LNCaP clone FGC (cell line): ENCODE data around the gene DUS3L.

Experiments
- DNase-seq: peaks from one replicate; pipeline ENCODE4 v3.0.0-alpha.2; 2011; ENCODE audit warnings: low read depth
- H3K4me3 ChIP-seq: 2 replicates; pipeline ENCODE4 v1.5.1; 2011; ENCODE audit warnings: mild to moderate bottlenecking, low read depth, low read length, control low read depth
- TF ChIP-seq, protein P1 (sequence below): IDR thresholded peaks from 2 replicates; pipeline ENCODE4 v1.5.1; 2012; ENCODE audit warnings: mild to moderate bottlenecking; ENCODE audit not compliant: control insufficient read depth, insufficient read depth; ENCODE audit errors: extremely low read depth

DUS3L gene, protein sequence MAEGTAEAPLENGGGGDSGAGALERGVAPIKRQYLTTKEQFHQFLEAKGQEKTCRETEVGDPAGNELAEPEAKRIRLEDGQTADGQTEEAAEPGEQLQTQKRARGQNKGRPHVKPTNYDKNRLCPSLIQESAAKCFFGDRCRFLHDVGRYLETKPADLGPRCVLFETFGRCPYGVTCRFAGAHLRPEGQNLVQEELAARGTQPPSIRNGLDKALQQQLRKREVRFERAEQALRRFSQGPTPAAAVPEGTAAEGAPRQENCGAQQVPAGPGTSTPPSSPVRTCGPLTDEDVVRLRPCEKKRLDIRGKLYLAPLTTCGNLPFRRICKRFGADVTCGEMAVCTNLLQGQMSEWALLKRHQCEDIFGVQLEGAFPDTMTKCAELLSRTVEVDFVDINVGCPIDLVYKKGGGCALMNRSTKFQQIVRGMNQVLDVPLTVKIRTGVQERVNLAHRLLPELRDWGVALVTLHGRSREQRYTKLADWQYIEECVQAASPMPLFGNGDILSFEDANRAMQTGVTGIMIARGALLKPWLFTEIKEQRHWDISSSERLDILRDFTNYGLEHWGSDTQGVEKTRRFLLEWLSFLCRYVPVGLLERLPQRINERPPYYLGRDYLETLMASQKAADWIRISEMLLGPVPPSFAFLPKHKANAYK

DNA sequence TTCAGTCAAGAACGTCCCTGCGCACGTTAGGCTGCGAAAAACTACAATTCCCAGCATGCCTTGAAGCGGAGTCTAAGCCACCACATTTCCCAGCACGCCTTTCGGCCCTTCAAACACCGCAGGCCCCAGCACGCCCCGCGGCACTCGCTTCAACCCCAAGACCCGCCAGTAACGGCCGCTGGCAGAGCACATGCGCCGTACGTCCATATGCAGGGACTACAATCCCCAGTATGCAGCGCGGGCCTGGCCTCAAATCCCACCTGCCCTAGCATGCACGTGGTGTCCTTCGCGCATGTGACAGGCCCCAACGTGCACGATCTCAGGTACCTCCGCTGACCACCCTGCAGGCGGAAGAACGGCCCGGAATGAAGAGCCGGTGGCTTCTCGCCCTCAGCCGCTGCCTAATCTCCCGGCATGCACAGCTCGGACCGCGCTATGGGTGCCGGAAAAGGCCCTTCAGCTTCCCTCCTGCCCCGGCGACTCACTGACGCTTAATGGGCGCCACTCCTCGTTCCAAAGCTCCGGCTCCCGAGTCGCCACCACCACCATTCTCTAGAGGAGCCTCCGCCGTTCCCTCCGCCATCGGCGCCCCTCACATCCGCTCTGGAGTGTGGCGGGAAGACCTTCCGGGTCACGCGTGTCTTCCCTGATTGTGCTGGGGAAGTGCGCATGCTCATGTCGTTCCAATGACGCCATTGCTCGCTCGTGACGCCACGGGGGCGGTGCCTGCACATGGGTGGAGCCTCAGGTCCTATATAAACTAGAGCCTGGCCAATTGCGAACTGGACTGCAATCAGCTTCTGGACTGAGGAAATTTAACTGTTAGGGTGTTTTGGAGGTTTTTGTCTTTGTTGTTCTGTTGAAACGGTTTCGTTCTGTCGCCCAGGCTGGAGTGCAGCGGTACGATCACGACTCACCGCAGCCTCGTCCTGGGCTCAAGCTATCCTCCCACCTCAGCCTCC is at the start of gene DUS3L:
DUS3L (minus strand) TSS at position 605 of the 962 bp plus-strand sequence; CDS start at position 583, 22 bp downstream.
- peak; percentile 99 for DNase-seq
- TF ChIP-seq, protein P1, sequence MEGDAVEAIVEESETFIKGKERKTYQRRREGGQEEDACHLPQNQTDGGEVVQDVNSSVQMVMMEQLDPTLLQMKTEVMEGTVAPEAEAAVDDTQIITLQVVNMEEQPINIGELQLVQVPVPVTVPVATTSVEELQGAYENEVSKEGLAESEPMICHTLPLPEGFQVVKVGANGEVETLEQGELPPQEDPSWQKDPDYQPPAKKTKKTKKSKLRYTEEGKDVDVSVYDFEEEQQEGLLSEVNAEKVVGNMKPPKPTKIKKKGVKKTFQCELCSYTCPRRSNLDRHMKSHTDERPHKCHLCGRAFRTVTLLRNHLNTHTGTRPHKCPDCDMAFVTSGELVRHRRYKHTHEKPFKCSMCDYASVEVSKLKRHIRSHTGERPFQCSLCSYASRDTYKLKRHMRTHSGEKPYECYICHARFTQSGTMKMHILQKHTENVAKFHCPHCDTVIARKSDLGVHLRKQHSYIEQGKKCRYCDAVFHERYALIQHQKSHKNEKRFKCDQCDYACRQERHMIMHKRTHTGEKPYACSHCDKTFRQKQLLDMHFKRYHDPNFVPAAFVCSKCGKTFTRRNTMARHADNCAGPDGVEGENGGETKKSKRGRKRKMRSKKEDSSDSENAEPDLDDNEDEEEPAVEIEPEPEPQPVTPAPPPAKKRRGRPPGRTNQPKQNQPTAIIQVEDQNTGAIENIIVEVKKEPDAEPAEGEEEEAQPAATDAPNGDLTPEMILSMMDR: no peak
- peak within 1 kb of the TSS; percentile 93 for H3K4me3 ChIP-seq

DNA sequence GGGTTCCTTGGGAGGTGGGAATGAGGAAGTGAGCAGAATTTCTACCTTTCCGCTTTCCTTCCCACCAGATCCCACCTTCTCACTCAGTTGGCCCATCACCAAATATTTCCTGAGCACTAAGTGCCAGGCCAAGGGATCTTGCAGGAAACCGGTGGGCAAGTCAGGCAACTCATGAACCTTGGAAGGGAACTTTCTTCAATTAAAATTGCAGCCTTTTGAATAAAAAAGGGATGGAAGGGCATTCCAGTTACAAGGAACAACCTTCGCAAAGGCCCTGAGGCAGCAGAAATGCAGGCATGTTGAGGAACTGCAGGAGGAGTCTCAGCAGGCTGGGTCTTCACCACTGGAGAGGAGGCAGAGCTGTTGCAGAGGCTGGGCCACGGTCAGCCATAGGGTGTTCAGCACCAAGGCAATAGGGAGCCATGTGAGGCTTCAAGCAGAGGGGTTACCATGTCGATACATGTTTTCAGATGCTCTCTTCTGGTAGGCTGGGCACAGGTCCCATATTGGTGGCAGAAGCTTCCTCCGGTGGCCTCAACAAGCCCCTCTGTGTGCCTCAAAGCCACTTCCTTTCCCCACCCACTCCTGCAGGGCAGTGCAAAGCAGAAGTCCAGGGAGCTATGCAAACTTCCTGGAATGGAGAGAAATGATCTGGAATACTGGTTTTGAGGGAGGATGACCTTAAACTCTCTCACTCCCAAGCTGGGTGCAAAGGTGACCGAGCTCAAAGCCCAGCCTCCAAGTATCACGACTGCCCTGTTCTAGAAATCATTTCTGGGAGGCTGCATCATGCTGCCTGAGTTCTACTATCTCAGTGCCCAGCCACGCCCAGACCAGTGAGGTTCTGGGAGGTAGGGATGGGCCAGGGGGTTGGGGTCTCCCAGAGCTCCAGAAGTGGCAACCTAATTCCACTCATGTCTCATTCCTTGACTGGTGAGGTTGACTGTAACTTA is 48.4 kb upstream of the DUS3L start, which contains the start of gene FUT6:
FUT6 (minus strand) TSS at position 638 of the 953 bp plus-strand sequence. CDS start 7,135 bp downstream, outside the sequence.
- TF ChIP-seq, protein P1: no peak

DNA sequence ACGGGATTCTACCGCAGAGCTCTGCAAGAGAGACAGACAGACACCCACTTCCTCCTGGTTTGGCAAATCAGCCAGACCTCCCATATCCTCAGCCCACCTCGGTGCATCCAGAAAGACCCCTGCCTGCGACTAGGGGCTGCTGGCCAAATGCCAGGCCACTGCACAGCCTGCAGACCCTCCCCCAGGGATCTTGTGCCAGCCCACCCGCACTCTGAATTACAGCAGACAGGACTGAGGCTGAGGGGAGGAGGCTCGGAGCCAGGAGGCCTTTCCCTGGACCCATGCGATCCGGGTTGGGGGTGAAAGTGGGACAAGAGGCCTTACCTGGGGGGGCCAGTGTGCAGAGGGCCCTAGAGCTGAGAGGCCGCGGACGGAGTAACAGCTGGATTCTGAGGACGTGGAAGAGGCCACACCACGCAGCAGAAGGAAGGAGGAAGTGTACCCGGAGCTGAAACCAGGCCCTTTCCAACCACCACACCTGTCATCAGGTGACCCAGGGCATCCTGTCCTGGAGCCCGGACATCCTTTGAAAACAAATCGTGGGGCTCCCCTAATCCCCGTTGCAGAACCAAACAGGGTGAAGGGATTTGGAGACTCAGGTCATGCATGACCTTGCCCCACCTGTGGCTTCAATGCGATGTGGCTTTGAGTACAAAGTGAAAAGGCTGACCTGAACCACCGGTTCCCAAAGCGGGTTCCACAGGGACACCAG is 47.5 kb upstream of the DUS3L start:
- no peak for DNase-seq
- H3K4me3 ChIP-seq: no peak overlapping the region
- TF ChIP-seq, protein P1: no peak

More for the DNA sequence above, 48.4 kb upstream of the DUS3L start, which contains the start of gene FUT6:
- no peak within 1 kb of the TSS for H3K4me3 ChIP-seq
- DNase-seq: no peak

DNA sequence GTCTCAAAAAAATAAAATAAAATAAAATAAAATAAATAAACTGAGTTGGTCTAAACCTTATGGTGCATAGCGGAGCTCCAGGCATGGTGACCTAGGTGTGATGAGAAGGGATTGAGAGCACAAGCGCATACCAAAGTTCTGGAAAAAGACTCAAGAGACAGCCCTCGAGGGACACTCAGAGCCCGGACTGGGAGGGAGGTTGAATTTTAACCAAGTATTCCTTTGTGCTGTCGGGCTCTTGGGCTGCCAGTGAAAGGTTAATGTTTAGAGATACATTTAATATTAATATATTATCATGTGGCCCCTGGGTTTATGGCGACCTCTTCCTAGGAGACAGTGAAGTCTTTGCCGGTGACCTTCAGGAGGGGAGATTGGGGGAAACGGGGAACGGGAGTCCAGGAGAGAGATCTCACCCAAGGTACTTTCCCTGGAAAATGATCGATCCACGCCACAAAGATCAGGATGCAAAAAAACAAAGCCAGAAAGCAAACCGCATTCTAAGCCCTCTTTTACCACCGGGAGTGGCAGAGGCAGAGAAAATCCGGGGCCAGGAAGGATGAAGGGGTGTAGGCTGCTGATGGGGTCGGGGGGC is 46.9 kb upstream of the DUS3L start:
- H3K4me3 ChIP-seq: no peak overlapping the region
- no peak for DNase-seq
- TF ChIP-seq, protein P1: no peak

DNA sequence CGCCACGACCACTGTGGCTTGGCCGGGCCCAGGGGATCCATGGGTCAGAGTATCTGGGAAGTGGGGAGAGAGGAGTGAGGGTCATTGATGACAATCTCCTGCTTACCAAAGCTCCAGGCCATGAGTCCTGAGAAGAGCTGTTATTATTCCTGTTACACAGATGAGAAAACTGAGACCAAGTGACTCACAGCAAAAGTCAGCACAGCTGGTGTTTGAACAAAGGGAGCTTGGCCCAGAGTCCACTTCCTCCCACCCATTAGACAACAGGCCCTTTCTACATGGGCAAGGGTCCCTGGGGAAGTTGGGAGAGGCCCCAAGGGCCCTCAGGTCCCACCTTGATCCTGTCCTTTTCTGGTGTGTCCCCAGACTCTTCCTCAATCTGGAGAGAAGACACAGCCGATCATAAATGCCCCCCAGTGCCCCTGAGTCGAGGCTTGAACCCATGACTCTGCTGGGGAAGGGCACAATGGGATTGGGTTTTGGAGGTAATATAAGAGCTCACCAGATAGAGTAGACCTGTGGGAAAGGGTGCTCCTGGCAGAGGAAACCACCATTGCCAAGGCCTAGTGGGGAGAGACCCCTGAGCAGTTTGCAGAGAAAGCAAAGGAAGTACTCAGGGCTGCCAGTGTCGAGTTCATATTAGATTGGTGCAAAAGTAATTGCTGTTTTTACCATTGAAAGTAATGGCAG is 41.7 kb upstream of the DUS3L start:
- no peak overlapping the region for H3K4me3 ChIP-seq
- TF ChIP-seq, protein P1: no peak

More for the DNA sequence above, 41.7 kb upstream of the DUS3L start:
- no peak for DNase-seq
